Fibroblast of lung (primary cell): Measurements from ENCODE around the gene UBAP1. TPM values are rescaled to one million over a fixed set of nuclear protein-coding genes. Genes with fewer than 3 reads are reported as not detected.

Experiments used
- DNase-seq, 2 donors: peaks; one replicate each; pipeline versions ENCODE4 v3.0.0 to v3.0.0-alpha.2; 2010; ENCODE audit warnings: low read depth in 2 of 2
- H2AFZ ChIP-seq: 2 replicates; pipeline ENCODE4 v1.5.1; 2012; ENCODE audit warnings: low read length, control low read depth, inconsistent platforms
- H3K27ac ChIP-seq: 2 replicates; pipeline ENCODE4 v1.5.1; 2011; ENCODE audit warnings: low read length, control low read depth; ENCODE audit not compliant: insufficient read depth
- H3K27me3 ChIP-seq: 2 replicates; pipeline ENCODE4 v1.5.1; 2011; ENCODE audit warnings: mild to moderate bottlenecking, low read length; ENCODE audit not compliant: control insufficient read depth, insufficient read depth
- H3K36me3 ChIP-seq: 2 replicates; pipeline ENCODE4 v1.5.1; 2011; ENCODE audit warnings: low read length; ENCODE audit not compliant: control insufficient read depth, insufficient read depth
- H3K4me1 ChIP-seq: 2 replicates; pipeline ENCODE4 v1.5.1; 2011; ENCODE audit warnings: low read length; ENCODE audit not compliant: control insufficient read depth, insufficient read depth; ENCODE audit errors: extremely low read depth
- H3K4me2 ChIP-seq: 2 replicates; pipeline ENCODE4 v1.5.1; 2011; ENCODE audit warnings: low read length, control low read depth; ENCODE audit not compliant: insufficient read depth; ENCODE audit errors: extremely low read depth
- H3K4me3 ChIP-seq, 4 experiments: fragments of 200-600 bp in 1 of 4; sonication (generic) in 1 of 4; replicated peaks in 1 of 4; 2 replicates each; pipeline ENCODE4 v1.5.1; 2011 to 2016; ENCODE audit warnings: low read length in 4 of 4, low read depth in 3 of 4, mild to moderate bottlenecking in 3 of 4, control low read depth in 2 of 4, inconsistent platforms in 1 of 4, mixed read lengths in 1 of 4; ENCODE audit not compliant: insufficient read depth in 1 of 4; ENCODE audit errors: control extremely low read depth in 1 of 4
- H3K79me2 ChIP-seq: 2 replicates; pipeline ENCODE4 v1.5.1; 2012; ENCODE audit warnings: mild to moderate bottlenecking, low read length, inconsistent platforms; ENCODE audit not compliant: control insufficient read depth, insufficient read depth
- H3K9ac ChIP-seq: 2 replicates; pipeline ENCODE4 v1.5.1; 2011; ENCODE audit warnings: mild to moderate bottlenecking, low read length, control low read depth; ENCODE audit not compliant: insufficient read depth
- H3K9me3 ChIP-seq: 2 replicates; pipeline ENCODE4 v1.5.1; 2012; ENCODE audit warnings: low read depth, low read length; ENCODE audit not compliant: control insufficient read depth, insufficient read depth
- H4K20me1 ChIP-seq: 2 replicates; pipeline ENCODE4 v1.5.1; 2011; ENCODE audit warnings: low read length; ENCODE audit not compliant: control insufficient read depth, insufficient read depth; ENCODE audit errors: extremely low read depth
- EZH2 ChIP-seq: IDR thresholded peaks from 2 replicates; pipeline ENCODE4 v1.5.1; 2012; ENCODE audit warnings: low read length, control low read depth, mild to moderate bottlenecking; ENCODE audit errors: missing control alignments
- polyA plus RNA-seq, 2 donors: library from polyadenylated mRNA; depleted of rRNA in 1 of 2; stranded (reverse) in 1 of 2; unstranded in 1 of 2; fragments of >200 nt; gene quantifications; 2 replicates each; pipeline ENCODE4 v1.2.1, GENCODE V29; 2011 to 2012; ENCODE audit warnings: missing spikeins in 1 of 2
- total RNA-seq: library from RNA; depleted of rRNA; stranded (reverse); fragments of >200 nt; gene quantifications from 2 replicates; pipeline ENCODE4 v1.2.1, GENCODE V29; 2014
- TF ChIP-seq, protein P1 (sequence below), 2 donors: IDR thresholded peaks in 1 of 2; conservative IDR thresholded peaks in 1 of 2; 1 replicate in 1 of 2; 2 replicates in 1 of 2; pipeline ENCODE4 v1.5.1; 2011 to 2012; ENCODE audit warnings: low read length in 2 of 2, control low read depth in 1 of 2, inconsistent platforms in 1 of 2, low read depth in 1 of 2, mild to moderate bottlenecking in 1 of 2

UBAP1 gene
- total and polyA plus RNA-seq, 2 donors (not counting 1 experiment from before 2014, with no cell fraction given), result 41.6 to 58.1 TPM

- Histone ChIP-seq H4K20me1 (no peaks in the 10 kb centered on the region), H3K9me3 (no peaks in the 10 kb centered on the region), H3K9ac (no peak overlapping the region), H3K27me3 (no peaks in the 10 kb centered on the region), H3K4me1 (no peaks in the 10 kb centered on the region), H3K36me3 (peaks cover 2% of the 10 kb centered on the region), H3K27ac (no peak overlapping the region), H3K4me3 (no peak overlapping the region), H2AFZ (no peak overlapping the region), H3K4me2 (no peak overlapping the region), H3K79me2 (no peaks in the 10 kb centered on the region)
- TF ChIP-seq, protein P1, sequence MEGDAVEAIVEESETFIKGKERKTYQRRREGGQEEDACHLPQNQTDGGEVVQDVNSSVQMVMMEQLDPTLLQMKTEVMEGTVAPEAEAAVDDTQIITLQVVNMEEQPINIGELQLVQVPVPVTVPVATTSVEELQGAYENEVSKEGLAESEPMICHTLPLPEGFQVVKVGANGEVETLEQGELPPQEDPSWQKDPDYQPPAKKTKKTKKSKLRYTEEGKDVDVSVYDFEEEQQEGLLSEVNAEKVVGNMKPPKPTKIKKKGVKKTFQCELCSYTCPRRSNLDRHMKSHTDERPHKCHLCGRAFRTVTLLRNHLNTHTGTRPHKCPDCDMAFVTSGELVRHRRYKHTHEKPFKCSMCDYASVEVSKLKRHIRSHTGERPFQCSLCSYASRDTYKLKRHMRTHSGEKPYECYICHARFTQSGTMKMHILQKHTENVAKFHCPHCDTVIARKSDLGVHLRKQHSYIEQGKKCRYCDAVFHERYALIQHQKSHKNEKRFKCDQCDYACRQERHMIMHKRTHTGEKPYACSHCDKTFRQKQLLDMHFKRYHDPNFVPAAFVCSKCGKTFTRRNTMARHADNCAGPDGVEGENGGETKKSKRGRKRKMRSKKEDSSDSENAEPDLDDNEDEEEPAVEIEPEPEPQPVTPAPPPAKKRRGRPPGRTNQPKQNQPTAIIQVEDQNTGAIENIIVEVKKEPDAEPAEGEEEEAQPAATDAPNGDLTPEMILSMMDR (conservative IDR thresholded peaks at IDR 0.05 in 1 of 2, IDR thresholded peaks at IDR 0.05 in 1 of 2; ENCODE audit: low read depth in 1 of 2, low read length in 2 of 2), result no peak
- TF ChIP-seq EZH2, result no peak
- peak; percentile 27 to 29 for DNase-seq
These were observed 54.8 kb downstream of the UBAP1 start for GRCh38 chr9:34233672-34234071.

- H3K27ac ChIP-seq, result no peak overlapping the region
- no peak for DNase-seq
- no peaks in the 10 kb centered on the region for H3K79me2 ChIP-seq
- no peaks in the 10 kb centered on the region for H3K27me3 ChIP-seq
- H3K4me3 ChIP-seq, result no peak overlapping the region
- H2AFZ ChIP-seq, result no peak overlapping the region
- TF ChIP-seq, protein P1 (conservative IDR thresholded peaks at IDR 0.05 in 1 of 2, IDR thresholded peaks at IDR 0.05 in 1 of 2; ENCODE audit: low read depth in 1 of 2, low read length in 2 of 2), result no peak
- TF ChIP-seq EZH2, result no peak
- no peak overlapping the region for H3K9ac ChIP-seq
- peaks cover 7% of the 10 kb centered on the region for H3K36me3 ChIP-seq
- H3K9me3 ChIP-seq, result no peaks in the 10 kb centered on the region
- H4K20me1 ChIP-seq, result no peaks in the 10 kb centered on the region
- no peaks in the 10 kb centered on the region for H3K4me1 ChIP-seq
- H3K4me2 ChIP-seq, result no peak overlapping the region
These were observed 59.0 kb downstream of the UBAP1 start for GRCh38 chr9:34237836-34238235.

DNA sequence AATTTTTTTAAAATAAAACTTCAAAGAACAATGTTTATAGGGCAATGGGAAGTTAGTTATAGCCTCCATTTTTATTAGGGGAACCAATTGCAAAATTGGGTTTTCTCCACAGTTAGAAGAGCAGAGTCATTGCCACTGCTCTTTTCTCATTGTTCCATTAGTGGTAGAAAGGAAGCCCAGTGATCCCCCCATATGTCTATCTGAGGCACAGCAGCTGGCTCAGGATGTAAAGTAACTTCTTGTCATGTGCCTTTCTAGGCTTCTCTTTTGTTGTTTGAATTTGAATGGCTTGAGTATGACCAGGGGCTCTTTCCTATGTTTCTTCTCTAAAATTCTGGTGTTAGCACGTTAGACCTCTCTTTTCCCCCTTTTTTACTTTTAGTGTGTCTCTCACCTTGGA, 61.2 kb downstream of the UBAP1 start:
- Histone ChIP-seq H3K4me2 (no peak overlapping the region), H3K36me3 (peaks cover 7% of the 10 kb centered on the region), H4K20me1 (no peaks in the 10 kb centered on the region), H3K4me1 (no peaks in the 10 kb centered on the region), H3K27ac (no peak overlapping the region), H3K4me3 (no peak overlapping the region), H3K27me3 (no peaks in the 10 kb centered on the region), H3K9me3 (no peaks in the 10 kb centered on the region), H3K9ac (no peak overlapping the region), H2AFZ (no peak overlapping the region), H3K79me2 (no peaks in the 10 kb centered on the region)
- TF ChIP-seq, protein P1 (conservative IDR thresholded peaks at IDR 0.05 in 1 of 2, IDR thresholded peaks at IDR 0.05 in 1 of 2; ENCODE audit: low read depth in 1 of 2, low read length in 2 of 2), result no peak
- TF ChIP-seq EZH2, result no peak
- DNase-seq, result no peak
